22Rv1 (cell line): ENCODE data around the gene HDLBP.
A peak's percentile ranks its signal among the peaks of the same experiment; 100 is the strongest.

Source experiments
- H3K27ac ChIP-seq: fragments of 450-650 bp; 2 replicates; pipeline ENCODE4 v1.5.1; 2017
- ZFX ChIP-seq: fragments of 450-650 bp; IDR thresholded peaks from 2 replicates; pipeline ENCODE4 v1.6.1; 2017; ENCODE audit warnings: antibody characterized with exemption, borderline replicate concordance
- TF ChIP-seq, protein P1 (sequence below): fragments of 450-650 bp; IDR thresholded peaks from 2 replicates; pipeline ENCODE4 v1.5.1; 2017; ENCODE audit warnings: mild to moderate bottlenecking

HDLBP gene

GRCh38 chr2:241228860-241229516, 86.5 kb downstream of the HDLBP start:
- no peak overlapping the region for H3K27ac ChIP-seq
- TF ChIP-seq, protein P1, sequence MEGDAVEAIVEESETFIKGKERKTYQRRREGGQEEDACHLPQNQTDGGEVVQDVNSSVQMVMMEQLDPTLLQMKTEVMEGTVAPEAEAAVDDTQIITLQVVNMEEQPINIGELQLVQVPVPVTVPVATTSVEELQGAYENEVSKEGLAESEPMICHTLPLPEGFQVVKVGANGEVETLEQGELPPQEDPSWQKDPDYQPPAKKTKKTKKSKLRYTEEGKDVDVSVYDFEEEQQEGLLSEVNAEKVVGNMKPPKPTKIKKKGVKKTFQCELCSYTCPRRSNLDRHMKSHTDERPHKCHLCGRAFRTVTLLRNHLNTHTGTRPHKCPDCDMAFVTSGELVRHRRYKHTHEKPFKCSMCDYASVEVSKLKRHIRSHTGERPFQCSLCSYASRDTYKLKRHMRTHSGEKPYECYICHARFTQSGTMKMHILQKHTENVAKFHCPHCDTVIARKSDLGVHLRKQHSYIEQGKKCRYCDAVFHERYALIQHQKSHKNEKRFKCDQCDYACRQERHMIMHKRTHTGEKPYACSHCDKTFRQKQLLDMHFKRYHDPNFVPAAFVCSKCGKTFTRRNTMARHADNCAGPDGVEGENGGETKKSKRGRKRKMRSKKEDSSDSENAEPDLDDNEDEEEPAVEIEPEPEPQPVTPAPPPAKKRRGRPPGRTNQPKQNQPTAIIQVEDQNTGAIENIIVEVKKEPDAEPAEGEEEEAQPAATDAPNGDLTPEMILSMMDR = no peak
- no peak for TF ChIP-seq ZFX

DNA sequence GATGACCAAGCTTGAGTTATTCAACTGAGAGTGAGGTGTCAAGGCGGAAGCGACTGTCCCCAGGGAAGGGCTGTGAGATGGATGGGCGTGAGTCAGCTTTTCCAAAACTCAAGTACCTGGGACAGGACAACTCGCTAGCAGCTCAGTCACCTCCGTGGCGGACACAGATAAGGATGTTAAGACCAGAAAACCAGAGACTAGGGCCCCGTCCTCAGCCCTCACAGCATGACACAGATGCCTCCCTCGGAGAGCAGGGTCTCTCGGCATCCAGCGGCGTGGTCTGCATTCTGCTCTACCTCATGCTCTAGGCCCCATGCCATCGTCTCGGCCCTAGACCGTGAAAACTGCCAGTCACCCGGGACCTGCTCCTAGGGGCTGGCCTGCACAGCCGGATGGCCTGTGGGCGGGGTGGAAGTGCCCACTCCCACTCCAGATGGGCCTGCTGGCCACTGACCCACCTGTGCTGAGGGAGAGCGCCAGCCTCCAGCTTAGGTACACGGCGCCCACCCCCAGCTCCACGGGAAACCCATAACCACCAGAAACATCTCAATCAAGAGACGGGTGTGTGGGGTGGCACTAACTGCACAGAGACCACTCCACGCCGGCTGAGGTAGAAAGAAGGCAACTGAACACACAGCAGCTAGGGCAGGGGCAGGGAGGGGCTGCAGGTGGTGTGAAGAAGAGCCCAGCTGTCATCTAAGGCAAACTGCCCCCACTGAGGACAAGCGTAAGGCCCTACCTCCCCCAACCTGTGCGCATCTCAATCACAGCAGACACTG, 87.2 kb downstream of the HDLBP start:
- peak overlapping the region; percentile 17; the same call in 1 of the 2 replicates for H3K27ac ChIP-seq

GRCh38 chr2:241227594-241227993, 87.9 kb downstream of the HDLBP start:
- H3K27ac ChIP-seq = peak overlapping the region; percentile 17; the same call in 1 of the 2 replicates

More for the DNA sequence above, 87.2 kb downstream of the HDLBP start:
- TF ChIP-seq ZFX = no peak
- TF ChIP-seq, protein P1 = no peak

DNA sequence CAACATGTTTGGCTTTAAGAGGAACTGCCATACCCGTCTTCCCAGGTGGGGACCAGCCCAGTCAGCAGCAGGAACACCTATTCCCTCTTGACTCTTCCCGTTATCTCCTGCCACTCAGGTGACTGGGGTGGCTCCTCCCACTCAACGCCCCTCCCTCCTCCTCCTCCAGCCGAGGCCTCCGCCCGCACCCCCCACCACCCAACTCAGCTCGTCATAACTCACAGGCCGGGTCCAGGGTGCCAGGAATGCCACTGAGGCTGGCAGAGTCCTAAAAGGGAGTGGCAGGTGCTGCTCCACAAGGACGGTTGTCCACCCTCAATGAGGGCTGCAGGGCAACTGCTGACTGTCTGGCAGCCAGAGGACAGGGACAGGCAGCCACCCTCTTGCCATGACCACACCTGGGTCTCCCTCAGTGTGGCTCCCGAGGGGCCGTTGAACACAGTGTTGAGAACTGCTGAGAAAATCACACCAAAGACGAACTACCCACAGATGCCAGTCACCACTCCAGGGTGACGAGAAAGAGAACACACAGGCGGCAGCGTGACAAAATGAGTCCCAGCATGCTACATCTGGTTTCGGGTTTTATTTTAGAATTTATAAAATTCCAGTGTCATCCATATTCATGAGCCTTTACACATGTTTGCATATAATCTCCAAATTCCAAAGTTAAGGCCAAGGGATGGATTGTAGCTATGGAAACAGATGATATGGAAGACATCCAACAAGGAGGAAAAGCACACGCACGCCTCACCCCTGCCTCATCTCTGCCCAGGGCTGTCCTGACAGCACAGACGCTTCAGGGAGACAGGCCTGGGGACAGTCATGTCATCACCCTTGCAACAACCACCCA, 88.5 kb downstream of the HDLBP start:
- TF ChIP-seq, protein P1 = no peak
- no peak for TF ChIP-seq ZFX

More at GRCh38 chr2:241227594-241227993, 87.9 kb downstream of the HDLBP start:
- TF ChIP-seq, protein P1 = no peak
- no peak for TF ChIP-seq ZFX

GRCh38 chr2:241225983-241226382, 89.5 kb downstream of the HDLBP start:
- no peak for TF ChIP-seq ZFX
- TF ChIP-seq, protein P1 = no peak
- H3K27ac ChIP-seq = no peak overlapping the region

More for the DNA sequence above, 88.5 kb downstream of the HDLBP start:
- no peak overlapping the region for H3K27ac ChIP-seq

- TF ChIP-seq ZFX = no peak
- TF ChIP-seq, protein P1 = no peak
- H3K27ac ChIP-seq = no peak overlapping the region
Observed at GRCh38 chr2:241225545-241225944, 89.9 kb downstream of the HDLBP start.
